ENCODE data around the gene EXOC2. TPM values are rescaled to one million over a fixed set of nuclear protein-coding genes. Genes with fewer than 3 reads are reported as not detected.

The EXOC2 gene
- total RNA-seq, 1 donor from 2014 or later: 11.4 TPM

DNA sequence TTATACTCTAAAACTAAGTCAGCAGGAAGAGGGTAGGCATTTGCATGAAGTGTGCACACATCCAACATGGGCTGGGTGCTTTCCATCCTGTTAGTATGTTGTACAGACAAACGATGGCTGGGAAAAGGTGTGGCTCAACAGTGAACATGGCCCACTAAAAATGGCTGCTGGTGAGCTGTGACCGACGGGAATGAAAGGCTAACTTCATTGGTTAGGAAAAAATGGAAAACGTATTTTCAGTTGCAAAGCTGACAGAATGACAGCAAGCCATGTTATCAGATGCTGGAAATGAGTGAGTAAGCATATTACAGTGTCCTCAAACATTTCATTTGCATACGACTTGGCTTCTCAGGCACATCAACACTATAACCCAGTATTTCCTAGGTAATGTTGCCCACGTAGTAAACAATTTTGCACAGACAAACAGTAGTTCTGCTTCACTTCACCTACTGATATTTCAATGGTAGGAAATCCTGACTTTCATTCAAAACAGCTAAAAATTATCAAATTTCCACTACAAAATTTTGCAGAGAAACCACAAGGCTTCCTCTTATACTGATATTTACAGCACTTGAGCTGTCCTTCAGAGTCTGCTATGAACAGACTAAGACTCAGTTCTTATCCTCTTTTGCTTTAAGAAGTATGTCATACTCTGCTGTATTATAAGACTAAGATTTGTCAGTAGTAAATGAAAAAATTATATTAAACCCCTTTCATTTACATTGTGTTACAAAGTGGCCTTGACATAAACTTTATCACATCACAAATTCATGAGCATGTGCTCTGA, 202.5 kb downstream of the EXOC2 start:
- TF ChIP-seq, protein P1, sequence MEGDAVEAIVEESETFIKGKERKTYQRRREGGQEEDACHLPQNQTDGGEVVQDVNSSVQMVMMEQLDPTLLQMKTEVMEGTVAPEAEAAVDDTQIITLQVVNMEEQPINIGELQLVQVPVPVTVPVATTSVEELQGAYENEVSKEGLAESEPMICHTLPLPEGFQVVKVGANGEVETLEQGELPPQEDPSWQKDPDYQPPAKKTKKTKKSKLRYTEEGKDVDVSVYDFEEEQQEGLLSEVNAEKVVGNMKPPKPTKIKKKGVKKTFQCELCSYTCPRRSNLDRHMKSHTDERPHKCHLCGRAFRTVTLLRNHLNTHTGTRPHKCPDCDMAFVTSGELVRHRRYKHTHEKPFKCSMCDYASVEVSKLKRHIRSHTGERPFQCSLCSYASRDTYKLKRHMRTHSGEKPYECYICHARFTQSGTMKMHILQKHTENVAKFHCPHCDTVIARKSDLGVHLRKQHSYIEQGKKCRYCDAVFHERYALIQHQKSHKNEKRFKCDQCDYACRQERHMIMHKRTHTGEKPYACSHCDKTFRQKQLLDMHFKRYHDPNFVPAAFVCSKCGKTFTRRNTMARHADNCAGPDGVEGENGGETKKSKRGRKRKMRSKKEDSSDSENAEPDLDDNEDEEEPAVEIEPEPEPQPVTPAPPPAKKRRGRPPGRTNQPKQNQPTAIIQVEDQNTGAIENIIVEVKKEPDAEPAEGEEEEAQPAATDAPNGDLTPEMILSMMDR (IDR thresholded peaks at IDR 0.05): no peak
- H3K36me3 ChIP-seq: peaks cover 27 to 55% of the 10 kb centered on the region in 2 donors
- H3K27me3 ChIP-seq: no peaks in the 10 kb centered on the region
- intact Hi-C loops (cut with DNase I): no loop called here
- H3K9me3 ChIP-seq: no peaks in the 10 kb centered on the region
- no peaks in the 10 kb centered on the region for H3K4me1 ChIP-seq
- H3K4me3 ChIP-seq: no peak overlapping the region
- DNase-seq (ENCODE audit: low spot score in 2 of 2): no peak
- no peak overlapping the region for H3K27ac ChIP-seq

- Histone ChIP-seq H3K36me3 (peaks cover 28 to 60% of the 10 kb centered on the region in 2 donors), H3K9me3 (peaks cover 0 to 1% of the 10 kb centered on the region in 2 donors), H3K27me3 (no peaks in the 10 kb centered on the region), H3K4me3 (no peak overlapping the region), H3K27ac (no peak overlapping the region), H3K4me1 (no peaks in the 10 kb centered on the region)
- TF ChIP-seq, protein P1 (IDR thresholded peaks at IDR 0.05): no peak
- intact Hi-C loops (cut with DNase I): no loop called here
- DNase-seq (ENCODE audit: low spot score in 2 of 2): no peak
These were observed 203.2 kb downstream of the EXOC2 start for GRCh38 chr6:489762-490161.

- H3K9me3 ChIP-seq: peaks cover 0 to 4% of the 10 kb centered on the region in 2 donors
- TF ChIP-seq, protein P1 (IDR thresholded peaks at IDR 0.05): no peak
- no peak overlapping the region for H3K27ac ChIP-seq
- H3K36me3 ChIP-seq: peaks cover 31 to 66% of the 10 kb centered on the region in 2 donors
- DNase-seq (ENCODE audit: low spot score in 2 of 2): no peak
- H3K27me3 ChIP-seq: no peaks in the 10 kb centered on the region
- no peak overlapping the region for H3K4me3 ChIP-seq
- intact Hi-C loops (cut with DNase I): no loop called here
- no peaks in the 10 kb centered on the region for H3K4me1 ChIP-seq
These were observed 203.9 kb downstream of the EXOC2 start for GRCh38 chr6:489001-489400.

DNA sequence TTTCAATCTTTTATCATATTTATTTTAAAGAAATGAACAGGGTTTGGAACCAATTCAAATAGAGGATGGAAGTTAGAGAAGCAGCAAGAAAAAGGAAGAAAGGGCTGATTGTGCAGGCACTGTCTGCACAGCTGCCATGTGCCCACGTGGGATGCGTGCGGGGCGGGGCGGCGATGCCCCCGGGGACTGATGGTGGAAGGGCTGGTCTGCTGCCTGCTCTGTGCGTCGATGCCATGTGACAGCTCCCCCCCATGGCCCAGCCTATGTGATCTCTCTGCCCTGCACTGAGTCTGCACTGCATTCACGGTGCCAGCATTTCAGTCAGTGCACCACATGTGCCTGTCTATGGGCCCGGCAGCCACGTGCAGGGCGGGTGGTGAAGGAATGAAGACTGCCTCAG, 205.0 kb downstream of the EXOC2 start:
- H3K4me3 ChIP-seq: no peak overlapping the region
- H3K36me3 ChIP-seq: peaks cover 31 to 62% of the 10 kb centered on the region in 2 donors
- H3K27me3 ChIP-seq: no peaks in the 10 kb centered on the region
- H3K27ac ChIP-seq: no peak overlapping the region
- intact Hi-C loops (cut with DNase I): no loop called here
- peaks cover 0 to 4% of the 10 kb centered on the region in 2 donors for H3K9me3 ChIP-seq
- DNase-seq (ENCODE audit: low spot score in 2 of 2): no peak
- H3K4me1 ChIP-seq: no peaks in the 10 kb centered on the region
- TF ChIP-seq, protein P1 (IDR thresholded peaks at IDR 0.05): no peak

GRCh38 chr6:485655-486170, 207.2 kb downstream of the EXOC2 start:
- DNase-seq (ENCODE audit: low spot score in 2 of 2): no peak
- intact Hi-C loops (cut with DNase I): no loop called here
- no peak overlapping the region for H3K4me3 ChIP-seq
- no peak overlapping the region for H3K27ac ChIP-seq
- H3K4me1 ChIP-seq: no peaks in the 10 kb centered on the region
- H3K36me3 ChIP-seq: peaks cover 31 to 58% of the 10 kb centered on the region in 2 donors
- H3K9me3 ChIP-seq: peaks cover 0 to 10% of the 10 kb centered on the region in 2 donors
- TF ChIP-seq, protein P1 (IDR thresholded peaks at IDR 0.05): no peak
- H3K27me3 ChIP-seq: no peaks in the 10 kb centered on the region
